Right lobe of liver (tissue), 6 donors: ENCODE results near the gene CACNA1E. TPM values are rescaled to one million over a fixed set of nuclear protein-coding genes. Genes with fewer than 3 reads are reported as not detected.
A peak's percentile ranks its signal among the peaks of the same experiment; 100 is the strongest.

Experiments used
- ATAC-seq, 4 donors: fragments of 200-7000 bp; cut with Tn5 transposase; one replicate each; pipeline ENCODE4 v1.9.1; 2020; ENCODE audit warnings: mild to moderate bottlenecking in 4 of 4, moderate library complexity in 4 of 4
- DNase-seq, 3 donors: peaks; one replicate each; pipeline ENCODE4 v3.0.0-alpha.2; 2020
- H3K27ac ChIP-seq, 3 donors: fragments of 200-600 bp; one replicate each; pipeline ENCODE4 v1.8.0; 2022
- H3K27me3 ChIP-seq, 2 donors: fragments of 200-600 bp; one replicate each; pipeline ENCODE4 v1.8.0; 2022
- H3K36me3 ChIP-seq, 4 donors: fragments of 200-600 bp; sonication (generic) in 1 of 4; one replicate each; pipeline versions ENCODE4 v1.5.1 to v1.8.0; 2017 to 2022; ENCODE audit warnings: control low read depth in 1 of 4
- H3K4me1 ChIP-seq, 4 donors: fragments of 200-600 bp; sonication (generic) in 1 of 4; one replicate each; pipeline versions ENCODE4 v1.5.1 to v1.8.0; 2017 to 2022; ENCODE audit warnings: control low read depth in 1 of 4
- H3K4me3 ChIP-seq, 3 donors: fragments of 200-600 bp; one replicate each; pipeline ENCODE4 v1.8.0; 2022
- H3K9me3 ChIP-seq, 4 donors: fragments of 200-600 bp; sonication (generic) in 1 of 4; one replicate each; pipeline versions ENCODE4 v1.5.1 to v1.8.0; 2017 to 2022; ENCODE audit warnings: control low read depth in 1 of 4
- POLR2A ChIP-seq: fragments of 450-650 bp; IDR thresholded peaks from one replicate; pipeline ENCODE4 v1.6.1; 2017; ENCODE audit warnings: antibody characterized with exemption, mild to moderate bottlenecking
- WGBS: methylation state at CpG from one replicate; pipeline ENCODE4 v1.1.6; 2018; ENCODE audit warnings: low coverage, low lambda C conversion rate; ENCODE audit not compliant: insufficient coverage; ENCODE audit errors: missing lambda C conversion rate; 5-methylcytosine and 5-hydroxymethylcytosine counted together
- intact Hi-C, 2 donors: fragments of 100-400 bp; cut with DNase I; formaldehyde crosslinking; loops; one replicate each; pipeline versions ENCODE4 v1.11.2 to v1.14.1; 2022
- total RNA-seq, 6 experiments: library from RNA; depleted of rRNA in 2 of 6; stranded (reverse); fragments of >200 nt in 2 of 6; fragmentation: NEBNext Ultra II Directional in 3 of 6; extraction: Animal tissue kit (Norgen Biotek cat#: 25700) in 3 of 6; gene quantifications; one replicate each; pipeline versions ENCODE4 v1.1.0 to v1.2.4, GENCODE V29; 2016 to 2023
- TF ChIP-seq, protein P1 (sequence below), 4 donors: fragments of 200-600 bp in 3 of 4; fragments of 450-650 bp in 1 of 4; IDR thresholded peaks; one replicate each; pipeline versions ENCODE4 v1.5.1 to v1.8.0; 2016 to 2022; ENCODE audit warnings: antibody characterized with exemption in 4 of 4, mild to moderate bottlenecking in 2 of 4
- donor health status: DM: no; HTN: yes; CAD: no.
- donor health status: DM: no; HTN: no; CAD: no.
- donor health status: DM: no; HTN: no; CAD: no.
- donor health status: DM: no; HTN: yes; CAD: no.
- donor health status: DM: no; HTN: yes; CAD: no.

CACNA1E gene
- total RNA-seq, 6 experiments from 2014 or later: 0.05 to 0.09 (median 0.06) TPM; not detected in 2

DNA sequence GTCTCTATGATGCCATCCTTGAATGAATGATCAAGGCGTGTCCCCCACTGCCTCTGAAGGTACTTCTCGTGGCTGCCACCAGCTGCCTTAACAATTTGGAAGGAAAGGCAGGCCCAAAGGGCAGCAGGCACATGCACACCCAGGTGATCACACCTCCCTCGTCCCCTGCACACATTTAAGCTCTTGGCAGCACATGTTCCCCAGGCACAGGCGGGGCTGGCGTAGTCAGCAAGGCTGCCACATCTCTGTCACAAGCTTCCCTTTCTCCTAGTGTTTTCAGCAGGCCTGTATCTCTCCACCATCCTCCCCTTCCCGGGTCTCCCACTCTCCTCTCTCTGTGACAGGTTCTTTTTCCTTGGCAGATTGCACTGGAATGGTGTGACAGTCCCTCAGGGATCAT lies 111.9 kb downstream of the CACNA1E start:
- intact Hi-C loops: no loop called here
- 17% methylated on average over 1 of the region's 6 CpGs for WGBS

DNA sequence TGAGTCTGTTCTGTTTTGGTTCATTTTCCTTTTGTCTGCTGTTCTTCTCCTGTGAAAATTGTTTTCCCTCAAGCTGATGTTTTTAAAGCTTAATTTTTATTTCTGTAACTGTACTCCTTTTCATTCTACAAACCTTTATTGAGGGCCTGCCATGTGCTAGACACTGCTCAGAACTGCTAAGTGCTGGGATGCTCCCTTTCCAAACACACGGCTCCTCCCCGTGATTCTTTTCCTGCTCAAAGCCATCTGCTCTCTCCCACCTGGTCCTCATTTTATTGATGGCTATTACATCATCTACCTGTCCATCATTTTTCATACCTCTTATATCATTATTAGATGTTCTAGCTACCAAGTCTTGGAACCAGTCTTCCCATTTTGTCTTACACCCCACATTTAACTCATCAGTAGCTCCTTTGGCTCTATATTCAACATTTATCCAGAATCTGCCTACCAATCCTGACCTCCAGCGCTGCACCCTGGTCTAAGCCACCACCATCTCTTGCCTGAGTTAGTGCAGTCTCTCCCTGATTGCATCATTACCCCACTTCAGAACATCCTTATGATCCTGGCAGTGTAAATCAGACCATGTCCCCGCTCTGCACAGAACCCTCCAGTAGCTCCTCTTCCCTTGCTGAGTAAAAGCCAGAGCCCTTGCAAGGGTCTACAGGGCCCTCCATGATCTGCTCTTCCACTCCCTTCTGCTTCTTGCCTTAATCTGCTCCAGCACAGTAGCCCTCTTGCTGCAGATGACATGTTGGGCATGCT lies 118.1 kb downstream of the CACNA1E start:
- Histone ChIP-seq H3K9me3 (no peaks in the 10 kb centered on the region), H3K27ac (no peak overlapping the region), H3K4me3 (no peak overlapping the region), H3K27me3 (no peaks in the 10 kb centered on the region), H3K36me3 (no peaks in the 10 kb centered on the region), H3K4me1 (peaks cover 0 to 14% (median 3%) of the 10 kb centered on the region in 4 donors)
- 76% methylated on average over 4 of the region's 4 CpGs for WGBS
- TF ChIP-seq POLR2A: no peak
- TF ChIP-seq, protein P1, sequence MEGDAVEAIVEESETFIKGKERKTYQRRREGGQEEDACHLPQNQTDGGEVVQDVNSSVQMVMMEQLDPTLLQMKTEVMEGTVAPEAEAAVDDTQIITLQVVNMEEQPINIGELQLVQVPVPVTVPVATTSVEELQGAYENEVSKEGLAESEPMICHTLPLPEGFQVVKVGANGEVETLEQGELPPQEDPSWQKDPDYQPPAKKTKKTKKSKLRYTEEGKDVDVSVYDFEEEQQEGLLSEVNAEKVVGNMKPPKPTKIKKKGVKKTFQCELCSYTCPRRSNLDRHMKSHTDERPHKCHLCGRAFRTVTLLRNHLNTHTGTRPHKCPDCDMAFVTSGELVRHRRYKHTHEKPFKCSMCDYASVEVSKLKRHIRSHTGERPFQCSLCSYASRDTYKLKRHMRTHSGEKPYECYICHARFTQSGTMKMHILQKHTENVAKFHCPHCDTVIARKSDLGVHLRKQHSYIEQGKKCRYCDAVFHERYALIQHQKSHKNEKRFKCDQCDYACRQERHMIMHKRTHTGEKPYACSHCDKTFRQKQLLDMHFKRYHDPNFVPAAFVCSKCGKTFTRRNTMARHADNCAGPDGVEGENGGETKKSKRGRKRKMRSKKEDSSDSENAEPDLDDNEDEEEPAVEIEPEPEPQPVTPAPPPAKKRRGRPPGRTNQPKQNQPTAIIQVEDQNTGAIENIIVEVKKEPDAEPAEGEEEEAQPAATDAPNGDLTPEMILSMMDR (IDR thresholded peaks at IDR 0.05): no peak
- DNase-seq: no peak
- intact Hi-C loops: no loop called here
- ATAC-seq: no peak

More for the DNA sequence above, 111.9 kb downstream of the CACNA1E start:
- TF ChIP-seq, protein P1 (IDR thresholded peaks at IDR 0.05): no peak
- TF ChIP-seq POLR2A: no peak
- Histone ChIP-seq H3K36me3 (no peaks in the 10 kb centered on the region), H3K27me3 (no peaks in the 10 kb centered on the region), H3K9me3 (no peaks in the 10 kb centered on the region), H3K27ac (no peak overlapping the region), H3K4me3 (no peak overlapping the region), H3K4me1 (no peaks in the 10 kb centered on the region)
- no peak for ATAC-seq
- no peak for DNase-seq

DNA sequence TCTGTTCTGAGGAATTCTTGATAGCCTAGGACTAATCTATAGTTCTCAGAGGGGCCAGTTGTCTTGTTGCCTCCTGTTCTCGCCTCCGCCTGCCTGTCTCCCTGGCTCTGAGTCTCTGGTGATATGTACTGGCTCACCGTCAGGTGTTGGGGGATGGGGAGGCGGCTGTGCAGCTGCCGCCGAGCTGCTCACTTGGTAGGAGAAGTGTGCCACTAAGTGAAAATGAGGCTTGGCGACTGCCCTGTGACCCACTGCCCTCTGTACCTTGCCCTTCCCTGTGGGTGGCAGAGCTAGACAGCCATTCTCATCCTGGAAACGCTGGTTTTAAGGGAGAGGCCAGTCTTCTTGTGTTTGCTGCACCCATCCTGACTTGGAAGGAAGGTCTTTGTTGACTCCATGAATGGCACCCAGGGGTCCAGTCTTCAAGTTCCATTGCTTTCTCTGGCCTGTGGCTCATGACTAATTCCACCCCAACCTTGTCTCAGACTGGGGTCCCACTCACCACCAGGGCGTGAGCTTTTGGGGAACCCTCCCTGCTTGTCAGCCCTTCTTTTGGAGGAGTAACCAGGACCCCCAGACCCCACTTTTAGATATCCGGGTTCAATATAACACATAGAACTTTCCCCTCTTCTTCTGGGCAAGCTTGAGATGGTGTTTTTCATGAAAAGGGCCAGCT lies 120.6 kb downstream of the CACNA1E start:
- 20% methylated on average over 2 of the region's 10 CpGs for WGBS
- TF ChIP-seq POLR2A: no peak
- TF ChIP-seq, protein P1 (IDR thresholded peaks at IDR 0.05): no peak

DNA sequence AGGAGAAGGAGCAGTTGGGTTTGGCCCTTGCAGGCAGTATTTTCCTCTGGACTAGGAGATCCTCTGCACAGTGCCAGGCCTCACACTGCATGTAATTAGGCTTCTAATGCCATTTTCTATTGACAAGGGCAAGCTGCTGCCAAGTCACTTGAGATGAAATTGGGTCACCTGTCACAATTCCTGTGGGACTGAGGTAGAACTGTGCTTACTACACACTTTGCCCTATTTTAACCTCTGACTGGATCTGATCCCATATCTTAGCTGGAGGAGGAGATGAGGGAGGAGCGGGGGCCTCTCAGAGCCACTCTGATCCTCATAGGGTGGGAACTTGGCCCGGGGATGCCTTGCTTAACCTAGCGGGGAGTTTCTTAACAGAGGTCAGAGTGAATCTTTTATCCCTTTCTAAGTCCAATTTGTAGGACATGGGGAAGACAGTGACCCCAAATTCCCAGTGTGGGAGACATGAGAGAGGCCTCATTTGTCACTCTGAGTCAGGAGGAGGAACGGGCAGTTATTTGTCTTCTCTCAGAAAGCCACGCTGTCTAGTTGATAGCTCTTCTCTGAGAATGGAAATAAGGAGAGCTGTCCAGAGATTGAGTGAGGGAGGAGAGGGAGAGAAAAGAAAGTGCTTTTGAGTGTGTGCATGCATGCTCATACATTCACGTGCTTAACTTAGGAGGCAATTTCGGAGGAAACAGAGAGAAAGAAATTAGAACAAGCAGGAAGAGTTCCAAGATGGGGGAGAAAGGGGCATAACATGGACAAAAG lies 121.3 kb downstream of the CACNA1E start:
- Histone ChIP-seq H3K36me3 (no peaks in the 10 kb centered on the region), H3K27me3 (no peaks in the 10 kb centered on the region), H3K4me3 (no peak overlapping the region), H3K27ac (no peak overlapping the region), H3K9me3 (no peaks in the 10 kb centered on the region), H3K4me1 (peaks cover 0 to 14% (median 3%) of the 10 kb centered on the region in 4 donors)
- TF ChIP-seq, protein P1 (IDR thresholded peaks at IDR 0.05): no peak
- no peak for TF ChIP-seq POLR2A
- peak; percentile 75 to 86 (median 83) for ATAC-seq
- DNase-seq: peak in 1 of 3 donors; percentile 79
- intact Hi-C loops: no loop called here
- 36% methylated on average over 7 of the region's 7 CpGs for WGBS

More for the DNA sequence above, 120.6 kb downstream of the CACNA1E start:
- H3K4me1 ChIP-seq: peaks cover 0 to 14% (median 3%) of the 10 kb centered on the region in 4 donors
- DNase-seq (peak; percentile 67 to 87 (median 75)), ATAC-seq (peak; percentile 80 to 89 (median 82))
- H3K27ac ChIP-seq: no peak overlapping the region
- no peaks in the 10 kb centered on the region for H3K27me3 ChIP-seq
- H3K36me3 ChIP-seq: no peaks in the 10 kb centered on the region
- intact Hi-C loops: no loop called here
- H3K4me3 ChIP-seq: no peak overlapping the region
- H3K9me3 ChIP-seq: no peaks in the 10 kb centered on the region
